ENCODE data around the gene TBX22.

DNA sequence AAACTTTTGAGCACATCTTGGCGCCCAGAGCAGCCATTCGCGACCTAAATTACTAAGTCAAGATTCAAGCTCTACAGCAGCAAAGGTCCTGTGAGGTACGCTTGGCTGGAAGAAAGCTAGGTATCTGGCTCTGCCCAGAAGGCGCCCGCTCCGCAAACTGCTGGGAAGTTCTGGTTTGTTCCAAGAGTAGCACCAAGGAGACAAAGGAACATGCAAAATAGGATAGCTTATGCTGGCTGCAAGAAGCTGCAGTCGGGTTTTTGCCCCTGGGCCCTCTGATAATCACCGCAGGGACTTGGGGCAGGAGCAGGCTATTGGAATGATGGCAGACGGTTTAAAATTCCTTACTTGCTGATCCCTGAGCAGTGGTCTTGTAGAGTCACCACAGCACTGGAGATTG, 3.0 kb upstream of the TBX22 start:
- TF ChIP-seq, protein P1, sequence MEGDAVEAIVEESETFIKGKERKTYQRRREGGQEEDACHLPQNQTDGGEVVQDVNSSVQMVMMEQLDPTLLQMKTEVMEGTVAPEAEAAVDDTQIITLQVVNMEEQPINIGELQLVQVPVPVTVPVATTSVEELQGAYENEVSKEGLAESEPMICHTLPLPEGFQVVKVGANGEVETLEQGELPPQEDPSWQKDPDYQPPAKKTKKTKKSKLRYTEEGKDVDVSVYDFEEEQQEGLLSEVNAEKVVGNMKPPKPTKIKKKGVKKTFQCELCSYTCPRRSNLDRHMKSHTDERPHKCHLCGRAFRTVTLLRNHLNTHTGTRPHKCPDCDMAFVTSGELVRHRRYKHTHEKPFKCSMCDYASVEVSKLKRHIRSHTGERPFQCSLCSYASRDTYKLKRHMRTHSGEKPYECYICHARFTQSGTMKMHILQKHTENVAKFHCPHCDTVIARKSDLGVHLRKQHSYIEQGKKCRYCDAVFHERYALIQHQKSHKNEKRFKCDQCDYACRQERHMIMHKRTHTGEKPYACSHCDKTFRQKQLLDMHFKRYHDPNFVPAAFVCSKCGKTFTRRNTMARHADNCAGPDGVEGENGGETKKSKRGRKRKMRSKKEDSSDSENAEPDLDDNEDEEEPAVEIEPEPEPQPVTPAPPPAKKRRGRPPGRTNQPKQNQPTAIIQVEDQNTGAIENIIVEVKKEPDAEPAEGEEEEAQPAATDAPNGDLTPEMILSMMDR (IDR thresholded peaks at IDR 0.05): no peak
- no peak for TF ChIP-seq POLR2A (IDR thresholded peaks at IDR 0.05)

Data from Peyer's patch (tissue), 4 donors.